Measurements from ENCODE around the gene PI16.

Gene PI16

DNA sequence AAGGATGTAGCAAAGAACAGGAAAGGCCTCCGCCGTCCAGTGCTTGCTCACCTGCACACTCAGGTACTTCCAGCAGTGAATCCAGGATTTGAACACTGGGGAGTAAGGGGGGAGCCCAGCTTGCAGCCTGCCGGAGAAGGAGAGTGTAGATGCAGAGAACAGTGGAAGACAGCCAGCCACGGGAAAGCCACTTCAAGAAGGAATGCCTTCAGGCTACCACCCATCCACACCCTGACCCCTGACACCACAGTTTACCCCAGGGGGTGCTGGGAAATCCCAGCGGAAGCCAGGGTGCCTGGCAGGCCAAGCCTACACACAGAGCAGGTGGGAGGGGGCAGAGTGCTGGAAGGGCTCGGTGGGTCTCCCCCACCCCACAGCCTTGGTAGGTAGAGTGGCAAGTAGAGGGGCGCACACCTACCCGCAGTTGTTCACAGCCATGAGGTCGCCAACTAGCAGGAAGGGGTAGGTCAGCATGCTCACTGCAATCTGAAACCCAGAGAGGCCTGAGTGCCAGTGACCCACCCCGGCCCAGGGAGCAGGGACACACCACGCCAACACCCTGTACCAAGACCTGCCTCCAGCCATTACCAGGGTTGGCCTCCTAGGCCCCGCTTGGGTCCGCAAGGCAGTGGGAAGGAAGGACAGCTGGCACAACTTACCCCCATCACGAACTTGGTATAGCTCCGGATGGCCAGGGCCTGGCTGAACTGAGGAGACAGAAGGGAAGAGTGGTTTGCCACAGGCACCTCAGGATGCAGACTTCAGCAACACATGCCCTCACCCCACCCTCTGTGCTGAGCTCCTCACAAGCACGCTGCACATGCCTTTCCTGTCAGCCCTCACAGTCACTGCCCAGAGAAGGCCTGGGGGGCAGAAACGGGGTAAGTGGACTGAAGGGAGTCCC is 15.7 kb downstream of the PI16 start:
- DNase-seq (ENCODE audit: extremely low read depth, insufficient read length), result no peak
- H3K4me3 ChIP-seq (replicated peaks; ENCODE audit: low read depth, low read length), result no peak overlapping the region
- peaks cover 48% of the 10 kb centered on the region for H3K36me3 ChIP-seq (ENCODE audit: control insufficient read depth, insufficient read depth, low read length)
- TF ChIP-seq, protein P1, sequence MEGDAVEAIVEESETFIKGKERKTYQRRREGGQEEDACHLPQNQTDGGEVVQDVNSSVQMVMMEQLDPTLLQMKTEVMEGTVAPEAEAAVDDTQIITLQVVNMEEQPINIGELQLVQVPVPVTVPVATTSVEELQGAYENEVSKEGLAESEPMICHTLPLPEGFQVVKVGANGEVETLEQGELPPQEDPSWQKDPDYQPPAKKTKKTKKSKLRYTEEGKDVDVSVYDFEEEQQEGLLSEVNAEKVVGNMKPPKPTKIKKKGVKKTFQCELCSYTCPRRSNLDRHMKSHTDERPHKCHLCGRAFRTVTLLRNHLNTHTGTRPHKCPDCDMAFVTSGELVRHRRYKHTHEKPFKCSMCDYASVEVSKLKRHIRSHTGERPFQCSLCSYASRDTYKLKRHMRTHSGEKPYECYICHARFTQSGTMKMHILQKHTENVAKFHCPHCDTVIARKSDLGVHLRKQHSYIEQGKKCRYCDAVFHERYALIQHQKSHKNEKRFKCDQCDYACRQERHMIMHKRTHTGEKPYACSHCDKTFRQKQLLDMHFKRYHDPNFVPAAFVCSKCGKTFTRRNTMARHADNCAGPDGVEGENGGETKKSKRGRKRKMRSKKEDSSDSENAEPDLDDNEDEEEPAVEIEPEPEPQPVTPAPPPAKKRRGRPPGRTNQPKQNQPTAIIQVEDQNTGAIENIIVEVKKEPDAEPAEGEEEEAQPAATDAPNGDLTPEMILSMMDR (IDR thresholded peaks at IDR 0.05; ENCODE audit: insufficient read depth, low read length, poor library complexity, severe bottlenecking), result no peak
- H3K27me3 ChIP-seq (replicated peaks; ENCODE audit: control insufficient read depth, insufficient read depth, low read length), result no peaks in the 10 kb centered on the region

DNA sequence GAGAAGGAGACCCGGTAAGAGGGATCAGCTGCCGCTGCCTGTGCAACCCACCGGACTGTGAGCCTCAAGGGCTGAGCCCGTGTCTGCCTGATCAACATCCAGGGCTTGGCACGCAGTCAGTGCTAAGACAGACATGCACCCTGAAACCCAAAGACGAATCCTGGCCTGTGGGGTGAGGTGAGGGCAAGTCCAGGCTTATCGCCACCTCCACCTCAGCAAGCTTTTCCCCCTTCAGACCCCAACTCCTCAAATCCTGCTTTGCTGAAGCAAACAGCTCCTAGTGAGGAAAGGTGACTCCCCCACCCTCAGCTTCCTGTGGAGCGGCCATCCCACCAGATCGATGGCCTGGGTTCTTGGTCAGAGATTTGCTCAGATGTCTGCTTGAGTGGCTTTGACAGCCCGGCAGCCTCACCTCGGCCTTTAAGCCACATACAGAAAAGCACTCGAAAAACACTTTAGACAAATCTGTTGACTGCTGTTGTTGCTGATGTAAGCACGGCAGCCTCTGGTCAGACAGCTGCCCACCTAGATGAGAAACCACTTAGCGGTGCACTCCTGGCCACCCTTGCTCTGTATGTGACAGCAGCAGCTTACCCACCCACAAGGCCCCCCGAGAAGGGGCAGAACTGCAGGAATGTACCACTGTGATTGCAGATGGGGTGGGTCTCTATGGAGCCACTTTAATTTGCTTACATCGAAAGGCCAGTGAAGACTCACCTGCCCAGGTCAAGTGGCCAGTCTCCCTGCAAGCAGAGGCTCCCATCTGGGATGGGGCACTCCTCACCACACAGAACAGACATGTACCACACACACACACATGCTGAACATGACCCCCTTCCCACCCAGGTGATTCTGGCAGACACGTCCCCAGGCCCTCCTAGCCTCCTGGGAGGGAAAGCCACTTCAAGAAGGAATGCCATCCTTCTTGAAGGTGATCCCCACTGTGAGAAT is 16.6 kb downstream of the PI16 start:
- peaks cover 58% of the 10 kb centered on the region for H3K36me3 ChIP-seq (ENCODE audit: control insufficient read depth, insufficient read depth, low read length)
- TF ChIP-seq, protein P1 (IDR thresholded peaks at IDR 0.05; ENCODE audit: insufficient read depth, low read length, poor library complexity, severe bottlenecking), result no peak
- no peak for DNase-seq (ENCODE audit: extremely low read depth, insufficient read length)
- no peak overlapping the region for H3K4me3 ChIP-seq (replicated peaks; ENCODE audit: low read depth, low read length)
- no peaks in the 10 kb centered on the region for H3K27me3 ChIP-seq (replicated peaks; ENCODE audit: control insufficient read depth, insufficient read depth, low read length)

DNA sequence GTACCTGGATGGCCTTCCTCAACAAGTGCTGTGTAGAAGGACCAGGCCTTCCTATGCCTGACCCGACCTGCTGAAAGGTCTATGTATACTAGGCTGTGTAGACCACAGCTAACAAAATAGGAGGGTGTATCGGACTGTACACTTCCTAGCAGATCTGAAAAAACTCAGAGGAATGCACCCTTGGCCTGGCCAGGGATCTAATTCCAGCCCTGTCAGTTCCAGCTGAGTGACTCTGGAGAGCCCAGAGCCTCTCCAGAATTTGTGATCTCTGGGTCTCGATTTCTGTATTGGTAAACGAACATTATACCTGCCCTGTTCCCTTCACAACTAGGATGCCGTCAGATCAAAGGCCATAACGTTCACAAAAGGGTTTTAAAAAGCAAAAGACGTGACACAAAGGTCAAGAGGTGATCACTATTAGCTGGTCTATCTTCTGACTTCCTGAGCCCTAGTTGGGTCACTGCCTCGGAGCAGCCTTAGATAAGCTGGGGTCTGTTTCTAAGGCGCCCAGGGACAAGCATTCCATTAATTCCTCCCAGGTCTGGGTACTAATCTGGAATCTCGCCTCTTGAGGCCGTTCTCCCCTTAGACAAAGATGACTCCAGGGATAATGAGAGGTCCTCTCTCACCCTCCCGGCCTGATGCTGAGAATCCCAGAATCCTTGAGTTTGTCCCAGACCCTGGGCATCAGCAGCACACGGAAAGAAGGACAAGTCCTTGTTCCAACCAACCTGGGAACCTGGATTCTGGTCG is 17.6 kb downstream of the PI16 start:
- Histone ChIP-seq H3K27me3 (replicated peaks; ENCODE audit: control insufficient read depth, insufficient read depth, low read length) (no peaks in the 10 kb centered on the region), H3K4me3 (replicated peaks; ENCODE audit: low read depth, low read length) (no peak overlapping the region), H3K36me3 (ENCODE audit: control insufficient read depth, insufficient read depth, low read length) (peaks cover 66% of the 10 kb centered on the region)
- TF ChIP-seq, protein P1 (IDR thresholded peaks at IDR 0.05; ENCODE audit: insufficient read depth, low read length, poor library complexity, severe bottlenecking), result no peak
- DNase-seq (ENCODE audit: extremely low read depth, insufficient read length), result no peak

DNA sequence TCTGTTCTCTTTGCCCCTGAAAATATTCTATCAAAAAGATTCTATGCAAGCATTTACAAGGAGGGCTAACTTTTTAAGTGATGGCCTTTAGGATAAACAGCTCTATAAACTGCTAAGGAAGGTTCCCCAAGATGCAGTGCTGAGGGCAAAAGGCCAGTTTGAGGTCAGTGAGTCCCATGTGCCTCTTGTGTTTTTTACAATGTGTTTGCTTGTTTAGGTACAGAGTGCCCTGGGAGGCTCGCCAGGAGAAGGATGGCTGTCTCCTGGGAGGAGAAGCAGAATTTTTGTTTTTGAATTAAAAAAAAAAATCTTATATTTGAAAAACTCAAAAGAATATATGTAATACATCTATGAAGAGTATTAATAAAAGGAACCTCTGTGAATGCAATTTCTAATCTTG is 18.7 kb downstream of the PI16 start:
- H3K27me3 ChIP-seq (replicated peaks; ENCODE audit: control insufficient read depth, insufficient read depth, low read length), result no peaks in the 10 kb centered on the region

DNA sequence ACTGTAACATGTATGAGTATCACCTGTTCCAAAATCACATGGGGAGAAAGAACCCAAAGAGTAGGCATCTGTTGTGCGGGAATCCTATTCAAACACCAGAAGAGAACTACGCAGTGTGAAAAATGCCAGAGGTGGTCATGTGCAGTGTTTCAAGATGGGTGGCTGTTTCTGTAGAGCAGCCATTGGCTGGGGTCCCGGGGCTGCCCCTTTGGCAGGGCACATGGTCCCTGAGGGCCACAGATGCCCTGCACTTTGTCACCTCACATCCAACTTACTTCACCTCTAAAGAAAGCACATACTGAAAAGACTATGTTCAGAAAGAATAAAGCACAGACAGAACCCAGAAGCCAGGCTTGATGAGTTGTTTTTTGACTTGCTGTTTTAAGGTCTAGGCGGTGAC is 19.1 kb downstream of the PI16 start:
- TF ChIP-seq, protein P1 (IDR thresholded peaks at IDR 0.05; ENCODE audit: insufficient read depth, low read length, poor library complexity, severe bottlenecking), result no peak
- no peak for DNase-seq (ENCODE audit: extremely low read depth, insufficient read length)
- peaks cover 72% of the 10 kb centered on the region for H3K36me3 ChIP-seq (ENCODE audit: control insufficient read depth, insufficient read depth, low read length)
- H3K27me3 ChIP-seq (replicated peaks; ENCODE audit: control insufficient read depth, insufficient read depth, low read length), result no peaks in the 10 kb centered on the region
- H3K4me3 ChIP-seq (replicated peaks; ENCODE audit: low read depth, low read length), result no peak overlapping the region

More for the DNA sequence above, 18.7 kb downstream of the PI16 start:
- no peak for DNase-seq (ENCODE audit: extremely low read depth, insufficient read length)
- Histone ChIP-seq H3K4me3 (replicated peaks; ENCODE audit: low read depth, low read length) (no peak overlapping the region), H3K36me3 (ENCODE audit: control insufficient read depth, insufficient read depth, low read length) (peaks cover 71% of the 10 kb centered on the region)
- TF ChIP-seq, protein P1 (IDR thresholded peaks at IDR 0.05; ENCODE audit: insufficient read depth, low read length, poor library complexity, severe bottlenecking), result no peak

Measured in GM06990 (cell line).